ENCODE measurements around the gene CTSE. TPM values are rescaled to one million over a fixed set of nuclear protein-coding genes. Genes with fewer than 3 reads are reported as not detected.

The CTSE gene
- total and polyA plus RNA-seq, 2 donors (not counting 1 experiment from before 2014, with no cell fraction given): not detected

GRCh38 chr1:206002871-206003801, 20.6 kb downstream of the CTSE start, which contains the start of gene RAB7B:
Gene RAB7B (minus strand): TSS chr1:206003395. CDS start chr1:205994135, 9,260 bp downstream.
- no peaks in the 10 kb centered on the region for H3K79me2 ChIP-seq (ENCODE audit: control insufficient read depth, insufficient read depth, low read length)
- no peaks in the 10 kb centered on the region for H3K36me3 ChIP-seq (replicated peaks in 1 of 2; ENCODE audit: control extremely low read depth in 1 of 2, control insufficient read depth in 1 of 2, extremely low read depth in 1 of 2, insufficient read depth in 2 of 2, low read length in 1 of 2)
- no peaks in the 10 kb centered on the region for H3K4me1 ChIP-seq (ENCODE audit: control insufficient read depth in 2 of 2, insufficient read depth in 2 of 2, low read length in 2 of 2)
- no peaks in the 10 kb centered on the region for H3K27me3 ChIP-seq (replicated peaks in 1 of 4; ENCODE audit: control extremely low read depth in 1 of 4, control insufficient read depth in 3 of 4, insufficient read depth in 4 of 4, low read length in 3 of 4)
- no peak within 1 kb of the TSS for H3K9ac ChIP-seq (ENCODE audit: low read length)
- Mint-ChIP-seq H3K27ac (no peak within 1 kb of the TSS), H3K9me3 (ENCODE audit: insufficient read depth) (no peaks in the 10 kb centered on the region), H3K4me1 (no peaks in the 10 kb centered on the region), H3K27me3 (no peaks in the 10 kb centered on the region), H3K4me3 (no peak within 1 kb of the TSS)
- no peak within 1 kb of the TSS for H3K4me2 ChIP-seq (replicated peaks; ENCODE audit: low read depth, low read length, poor library complexity, severe bottlenecking)
- DNase-seq: no peak
- H3K9me3 ChIP-seq (ENCODE audit: control extremely low read depth in 1 of 3, control insufficient read depth in 2 of 3, insufficient read depth in 1 of 3, low read length in 2 of 3): peaks cover 0 to 3% (median 0%) of the 10 kb centered on the region in 3 donors
- no peak for ATAC-seq (ENCODE audit: low read depth)
- no peak for TF ChIP-seq CTCF (IDR thresholded peaks at IDR 0.05)
- no peak for TF ChIP-seq EZH2 (IDR thresholded peaks at IDR 0.05; ENCODE audit: borderline replicate concordance, insufficient read depth, low read depth, low read length, poor library complexity, severe bottlenecking)
- ChIA-PET POLR2A (no interaction called here), CTCF (interaction anchor here (1.4 kb wide), 1 partner anchor 19 kb away, joined by 3 read pairs; no protein-coding TSS in a partner anchor)
- no peak within 1 kb of the TSS for H3K4me3 ChIP-seq (ENCODE audit: control extremely low read depth in 1 of 5, extremely low read depth in 1 of 5, insufficient read depth in 1 of 5, low read depth in 2 of 5, low read length in 4 of 5)
- no peak within 1 kb of the TSS for H2AFZ ChIP-seq (ENCODE audit: insufficient read depth, low read depth, low read length, poor library complexity, severe bottlenecking)
- no peak within 1 kb of the TSS for H3K27ac ChIP-seq (ENCODE audit: low read length in 2 of 2)
- 89% methylated on average over 9 of the region's 12 CpGs for WGBS (ENCODE audit: insufficient coverage)
- intact Hi-C loops (cut with micrococcal nuclease): no loop called here
- no peaks in the 10 kb centered on the region for H4K20me1 ChIP-seq (ENCODE audit: control insufficient read depth, insufficient read depth, low read length, poor library complexity, severe bottlenecking)

- H3K9ac ChIP-seq (ENCODE audit: low read length): no peak overlapping the region
- peaks cover 0 to 3% (median 0%) of the 10 kb centered on the region in 3 donors for H3K9me3 ChIP-seq (ENCODE audit: control extremely low read depth in 1 of 3, control insufficient read depth in 2 of 3, insufficient read depth in 1 of 3, low read length in 2 of 3)
- no peaks in the 10 kb centered on the region for H3K27me3 Mint-ChIP-seq
- no peaks in the 10 kb centered on the region for H3K36me3 ChIP-seq (replicated peaks in 1 of 2; ENCODE audit: control extremely low read depth in 1 of 2, control insufficient read depth in 1 of 2, extremely low read depth in 1 of 2, insufficient read depth in 2 of 2, low read length in 1 of 2)
- ChIA-PET POLR2A (no interaction called here), CTCF (interaction anchor here (1.1 to 4.9 kb wide), 3 partner anchors 18 to 114 kb away, joined by 3 to 17 read pairs (median 3); no protein-coding TSS in a partner anchor)
- no peaks in the 10 kb centered on the region for H3K27me3 ChIP-seq (replicated peaks in 1 of 4; ENCODE audit: control extremely low read depth in 1 of 4, control insufficient read depth in 3 of 4, insufficient read depth in 4 of 4, low read length in 3 of 4)
- ATAC-seq (ENCODE audit: low read depth): no peak
- no peak overlapping the region for H3K4me3 ChIP-seq (ENCODE audit: control extremely low read depth in 1 of 5, extremely low read depth in 1 of 5, insufficient read depth in 1 of 5, low read depth in 2 of 5, low read length in 4 of 5)
- no peak overlapping the region for H3K4me2 ChIP-seq (replicated peaks; ENCODE audit: low read depth, low read length, poor library complexity, severe bottlenecking)
- no peak for DNase-seq
- no peak for TF ChIP-seq CTCF (IDR thresholded peaks at IDR 0.05)
- TF ChIP-seq EZH2 (IDR thresholded peaks at IDR 0.05; ENCODE audit: borderline replicate concordance, insufficient read depth, low read depth, low read length, poor library complexity, severe bottlenecking): no peak
- H3K27ac Mint-ChIP-seq: no peak overlapping the region
- H3K4me1 ChIP-seq (ENCODE audit: control insufficient read depth in 2 of 2, insufficient read depth in 2 of 2, low read length in 2 of 2): no peaks in the 10 kb centered on the region
- intact Hi-C loops (cut with micrococcal nuclease): no loop called here
- peaks cover under 1% of the 10 kb centered on the region for H3K9me3 Mint-ChIP-seq (ENCODE audit: insufficient read depth)
- H3K27ac ChIP-seq (ENCODE audit: low read length in 2 of 2): no peak overlapping the region
- H4K20me1 ChIP-seq (ENCODE audit: control insufficient read depth, insufficient read depth, low read length, poor library complexity, severe bottlenecking): no peaks in the 10 kb centered on the region
- H3K4me1 Mint-ChIP-seq: no peaks in the 10 kb centered on the region
- H3K79me2 ChIP-seq (ENCODE audit: control insufficient read depth, insufficient read depth, low read length): no peaks in the 10 kb centered on the region
- no CpG with 5 or more reads among the region's 3 CpGs for WGBS (ENCODE audit: insufficient coverage)
- no peak overlapping the region for H2AFZ ChIP-seq (ENCODE audit: insufficient read depth, low read depth, low read length, poor library complexity, severe bottlenecking)
- no peak overlapping the region for H3K4me3 Mint-ChIP-seq
These were observed 21.5 kb downstream of the CTSE start for GRCh38 chr1:206002160-206002559.

Measured in B cell (primary cell).